ENCODE data around the gene NOL12.

Gene NOL12

GRCh38 chr22:37679670-37680069 lies 6.5 kb upstream of the NOL12 start:
- CTCF ChIA-PET, result interaction anchor here (0.7 kb wide), 1 partner anchor 126 kb away, joined by 7 read pairs; a partner anchor contains a TSS
- H3K27ac ChIP-seq, result peak overlapping the region; percentile 98

DNA sequence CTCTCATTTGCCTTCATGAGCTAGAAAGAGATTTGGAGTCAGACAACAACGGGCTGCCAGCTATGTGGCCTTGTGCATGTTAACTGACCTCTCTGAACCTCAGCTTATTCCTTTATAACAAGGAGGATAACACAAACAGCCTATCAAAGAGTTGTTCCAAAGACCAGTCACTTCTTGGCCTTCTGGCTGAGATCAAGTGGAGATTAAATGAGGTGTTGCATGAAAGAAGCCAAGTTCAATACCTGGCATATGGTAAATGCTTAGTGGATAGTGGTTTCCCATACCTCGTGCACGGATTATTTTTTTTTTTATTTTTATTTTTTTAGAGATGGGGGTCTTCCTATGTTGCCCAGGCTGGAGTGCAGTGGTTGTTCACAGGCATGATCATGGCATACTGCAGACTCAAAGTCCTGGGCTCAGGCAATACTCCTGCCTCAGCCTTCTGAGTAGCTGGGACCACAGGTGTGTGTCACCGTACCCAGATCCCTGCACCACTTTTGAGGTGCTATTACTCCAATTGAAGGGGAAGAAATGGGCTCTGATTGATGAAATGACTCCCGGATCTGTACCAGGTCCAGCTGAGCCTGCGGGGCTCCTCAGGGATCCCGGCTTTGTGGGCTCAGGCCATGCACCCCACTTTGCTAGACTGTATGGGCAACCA lies 5.8 kb upstream of the NOL12 start:
- DNase-seq (ENCODE audit: low spot score), result no peak
- CTCF ChIA-PET, result interaction anchor here (0.7 to 0.9 kb wide), 2 partner anchors 37 to 125 kb away, joined by 4 to 7 read pairs; a partner anchor contains a TSS
- TF ChIP-seq, protein P1, sequence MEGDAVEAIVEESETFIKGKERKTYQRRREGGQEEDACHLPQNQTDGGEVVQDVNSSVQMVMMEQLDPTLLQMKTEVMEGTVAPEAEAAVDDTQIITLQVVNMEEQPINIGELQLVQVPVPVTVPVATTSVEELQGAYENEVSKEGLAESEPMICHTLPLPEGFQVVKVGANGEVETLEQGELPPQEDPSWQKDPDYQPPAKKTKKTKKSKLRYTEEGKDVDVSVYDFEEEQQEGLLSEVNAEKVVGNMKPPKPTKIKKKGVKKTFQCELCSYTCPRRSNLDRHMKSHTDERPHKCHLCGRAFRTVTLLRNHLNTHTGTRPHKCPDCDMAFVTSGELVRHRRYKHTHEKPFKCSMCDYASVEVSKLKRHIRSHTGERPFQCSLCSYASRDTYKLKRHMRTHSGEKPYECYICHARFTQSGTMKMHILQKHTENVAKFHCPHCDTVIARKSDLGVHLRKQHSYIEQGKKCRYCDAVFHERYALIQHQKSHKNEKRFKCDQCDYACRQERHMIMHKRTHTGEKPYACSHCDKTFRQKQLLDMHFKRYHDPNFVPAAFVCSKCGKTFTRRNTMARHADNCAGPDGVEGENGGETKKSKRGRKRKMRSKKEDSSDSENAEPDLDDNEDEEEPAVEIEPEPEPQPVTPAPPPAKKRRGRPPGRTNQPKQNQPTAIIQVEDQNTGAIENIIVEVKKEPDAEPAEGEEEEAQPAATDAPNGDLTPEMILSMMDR (conservative IDR thresholded peaks at IDR 0.05; ENCODE audit: low read depth), result no peak
- POLR2A ChIA-PET (ENCODE audit: low non-redundant PET), result no interaction called here
- peak overlapping the region; percentile 98 for H3K27ac ChIP-seq

More at GRCh38 chr22:37679670-37680069, 6.5 kb upstream of the NOL12 start:
- no peak for DNase-seq (ENCODE audit: low spot score)
- TF ChIP-seq, protein P1 (conservative IDR thresholded peaks at IDR 0.05; ENCODE audit: low read depth), result no peak
- POLR2A ChIA-PET (ENCODE audit: low non-redundant PET), result no interaction called here

- H3K27ac ChIP-seq, result peak overlapping the region; percentile 98
- TF ChIP-seq, protein P1 (conservative IDR thresholded peaks at IDR 0.05; ENCODE audit: low read depth), result no peak
- POLR2A ChIA-PET (ENCODE audit: low non-redundant PET), result no interaction called here
- CTCF ChIA-PET, result interaction anchor here (0.5 to 1.4 kb wide), 4 partner anchors 11 to 41 kb away, joined by 3 to 5 read pairs (median 3); partner anchors contain the start of gene SH3BP1
- no peak for DNase-seq (ENCODE audit: low spot score)
These were observed 5.1 kb upstream of the NOL12 start for GRCh38 chr22:37681001-37681424.

DNA sequence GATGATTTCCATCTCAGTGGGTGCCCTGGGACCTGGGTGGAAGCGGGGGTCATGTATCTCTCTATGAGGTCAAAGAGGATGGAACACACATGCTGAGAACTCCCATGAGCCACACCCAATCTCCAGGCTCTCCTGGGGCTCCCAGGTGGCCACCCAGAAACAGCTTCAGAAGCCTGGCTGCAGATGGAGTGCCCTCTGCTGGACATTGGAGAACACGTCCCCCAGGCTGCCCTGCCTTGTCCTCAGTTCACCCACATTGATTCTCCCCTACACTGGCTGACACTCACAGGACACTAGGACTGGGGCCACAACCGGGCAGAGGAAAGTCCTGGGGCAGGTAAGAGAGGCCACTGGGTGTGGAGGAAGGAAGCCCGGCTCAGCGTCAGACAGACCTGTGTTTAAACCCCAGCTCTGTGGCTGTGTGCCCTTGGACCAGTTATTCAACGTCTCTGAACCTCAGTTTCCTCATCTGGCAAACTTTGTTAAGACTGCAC lies 4.5 kb upstream of the NOL12 start:
- TF ChIP-seq, protein P1 (conservative IDR thresholded peaks at IDR 0.05; ENCODE audit: low read depth), result peak; percentile 89
- POLR2A ChIA-PET (ENCODE audit: low non-redundant PET), result no interaction called here
- CTCF ChIA-PET, result interaction anchor here (0.5 to 1.4 kb wide), 4 partner anchors 10 to 41 kb away, joined by 3 to 5 read pairs (median 3); partner anchors contain the start of gene SH3BP1
- H3K27ac ChIP-seq, result peak overlapping the region; percentile 98
- peak; percentile 61 for DNase-seq (ENCODE audit: low spot score)

DNA sequence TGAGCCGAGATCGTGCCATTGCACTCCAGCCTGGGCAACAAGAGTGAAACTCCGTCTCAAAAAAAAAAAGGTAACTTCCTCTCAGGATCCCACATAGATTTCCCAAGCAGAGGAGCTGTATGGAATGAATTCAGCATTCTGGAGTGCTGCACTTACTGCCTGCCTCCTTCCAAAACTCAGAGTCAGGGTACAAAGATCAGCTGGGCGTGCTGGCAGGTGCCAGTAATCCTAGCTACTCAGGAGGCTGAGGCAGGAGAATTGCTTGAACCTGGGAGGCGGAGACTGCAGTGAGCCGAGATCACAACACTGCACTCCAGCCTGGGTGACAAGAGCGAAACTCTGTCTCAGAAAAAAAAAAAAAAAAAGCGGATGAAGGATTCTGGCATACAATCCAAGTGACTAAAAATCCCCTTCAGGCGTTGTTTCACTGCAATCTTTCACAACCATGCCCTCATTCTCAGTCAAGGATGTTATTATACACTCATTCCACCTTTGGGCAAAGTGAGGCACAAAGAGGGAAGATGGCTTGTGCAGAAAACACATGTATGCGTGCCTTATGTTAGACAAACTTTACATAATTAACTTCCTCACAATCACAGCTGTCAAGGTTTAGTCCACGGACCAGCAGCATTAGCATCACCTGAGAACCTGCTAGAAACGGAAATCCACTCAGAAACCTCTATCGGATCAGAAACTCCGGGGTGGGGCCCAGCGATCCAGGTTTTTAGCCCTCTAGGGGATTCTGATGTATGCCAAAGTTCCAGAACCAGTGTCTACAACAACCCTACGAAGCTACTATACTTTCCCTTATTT lies 1.1 kb upstream of the NOL12 start:
- ChIA-PET CTCF (no interaction called here), POLR2A (ENCODE audit: low non-redundant PET) (no interaction called here)
- no peak for DNase-seq (ENCODE audit: low spot score)
- peak overlapping the region; percentile 99 for H3K27ac ChIP-seq
- TF ChIP-seq, protein P1 (conservative IDR thresholded peaks at IDR 0.05; ENCODE audit: low read depth), result no peak

- TF ChIP-seq, protein P1 (conservative IDR thresholded peaks at IDR 0.05; ENCODE audit: low read depth), result no peak
- no peak for DNase-seq (ENCODE audit: low spot score)
- ChIA-PET CTCF (interaction anchor here (0.6 kb wide), 1 partner anchor 62 kb away, joined by 3 read pairs; no protein-coding TSS in a partner anchor), POLR2A (ENCODE audit: low non-redundant PET) (no interaction called here)
- H3K27ac ChIP-seq, result peak overlapping the region; percentile 99
These were observed 4.3 kb downstream of the NOL12 start for GRCh38 chr22:37690407-37690806.
